ENCODE measurements around the gene FOXRED2.

FOXRED2 gene

GRCh38 chr22:36514766-36515165 lies 7.9 kb upstream of the FOXRED2 start:
- Histone ChIP-seq H3K4ac (ENCODE audit: low read depth in 1 of 2, low read length in 2 of 2) (no peak overlapping the region), H3K23ac (ENCODE audit: low read length in 2 of 2) (no peak overlapping the region), H3K14ac (ENCODE audit: low read length in 2 of 2) (no peak overlapping the region), H3K18ac (ENCODE audit: low read depth in 1 of 2, low read length in 2 of 2) (no peak overlapping the region), H3K79me1 (replicated peaks; ENCODE audit: low read length, poor library complexity, severe bottlenecking) (peaks cover 40% of the 10 kb centered on the region), H3K27ac (ENCODE audit: low read length, poor library complexity, severe bottlenecking) (no peak overlapping the region), H3K27me3 (ENCODE audit: control insufficient read depth in 1 of 2, insufficient read depth in 1 of 2, low read length in 2 of 2) (no peaks in the 10 kb centered on the region), H3K4me3 (ENCODE audit: insufficient read depth in 1 of 2, low read depth in 1 of 2, low read length in 2 of 2) (no peak overlapping the region), H2BK12ac (ENCODE audit: low read length in 2 of 2) (no peak overlapping the region), H4K8ac (ENCODE audit: low read length) (no peak overlapping the region), H3K4me1 (ENCODE audit: control insufficient read depth, insufficient read depth, low read depth, low read length) (peaks cover 2% of the 10 kb centered on the region), H2BK15ac (ENCODE audit: low read depth, poor library complexity, severe bottlenecking) (no peak overlapping the region), H3K36me3 (ENCODE audit: control insufficient read depth in 1 of 2, insufficient read depth in 2 of 2, low read depth in 1 of 2, low read length in 2 of 2) (peaks cover 87 to 95% of the 10 kb centered on the region in 2 experiments), H3K9ac (ENCODE audit: low read length) (no peak overlapping the region), H2AK5ac (ENCODE audit: low read length, severe bottlenecking) (no peak overlapping the region), H2AFZ (ENCODE audit: low read depth, low read length) (no peak overlapping the region), H3K9me3 (ENCODE audit: control insufficient read depth, low read length) (no peaks in the 10 kb centered on the region), H2BK5ac (ENCODE audit: low read depth, low read length, poor library complexity, severe bottlenecking) (no peak overlapping the region), H4K91ac (ENCODE audit: low read length) (no peak overlapping the region), H2BK120ac (ENCODE audit: low read depth, low read length) (no peak overlapping the region), H3K4me2 (ENCODE audit: low read length, poor library complexity, severe bottlenecking) (no peak overlapping the region)
- 100% methylated on average over 1 of the region's 1 CpG for WGBS
- DNase-seq: no peak

- Histone ChIP-seq H3K79me1 (replicated peaks; ENCODE audit: low read length, poor library complexity, severe bottlenecking) (peaks cover 26% of the 10 kb centered on the region), H3K4ac (ENCODE audit: low read depth in 1 of 2, low read length in 2 of 2) (no peak overlapping the region), H2AK5ac (ENCODE audit: low read length, severe bottlenecking) (no peak overlapping the region), H3K4me1 (ENCODE audit: control insufficient read depth, insufficient read depth, low read depth, low read length) (peaks cover 2% of the 10 kb centered on the region), H3K18ac (ENCODE audit: low read depth in 1 of 2, low read length in 2 of 2) (no peak overlapping the region), H3K4me2 (ENCODE audit: low read length, poor library complexity, severe bottlenecking) (no peak overlapping the region), H3K27me3 (ENCODE audit: control insufficient read depth in 1 of 2, insufficient read depth in 1 of 2, low read length in 2 of 2) (no peaks in the 10 kb centered on the region), H2AFZ (ENCODE audit: low read depth, low read length) (no peak overlapping the region), H4K8ac (ENCODE audit: low read length) (no peak overlapping the region), H3K36me3 (ENCODE audit: control insufficient read depth in 1 of 2, insufficient read depth in 2 of 2, low read depth in 1 of 2, low read length in 2 of 2) (peaks cover 75 to 79% of the 10 kb centered on the region in 2 experiments), H2BK15ac (ENCODE audit: low read depth, poor library complexity, severe bottlenecking) (no peak overlapping the region), H3K27ac (ENCODE audit: low read length, poor library complexity, severe bottlenecking) (no peak overlapping the region), H2BK12ac (ENCODE audit: low read length in 2 of 2) (no peak overlapping the region), H4K91ac (ENCODE audit: low read length) (no peak overlapping the region), H3K9me3 (ENCODE audit: control insufficient read depth, low read length) (no peaks in the 10 kb centered on the region), H3K23ac (ENCODE audit: low read length in 2 of 2) (no peak overlapping the region), H2BK5ac (ENCODE audit: low read depth, low read length, poor library complexity, severe bottlenecking) (no peak overlapping the region), H3K9ac (ENCODE audit: low read length) (no peak overlapping the region), H2BK120ac (ENCODE audit: low read depth, low read length) (no peak overlapping the region), H3K4me3 (ENCODE audit: insufficient read depth in 1 of 2, low read depth in 1 of 2, low read length in 2 of 2) (no peak overlapping the region), H3K14ac (ENCODE audit: low read length in 2 of 2) (no peak overlapping the region)
- 94% methylated on average over 3 of the region's 4 CpGs for WGBS
- DNase-seq: no peak
These were observed 6.2 kb upstream of the FOXRED2 start for GRCh38 chr22:36512991-36513390.

GRCh38 chr22:36512333-36512732 lies 5.5 kb upstream of the FOXRED2 start:
- no peaks in the 10 kb centered on the region for H3K27me3 ChIP-seq (ENCODE audit: control insufficient read depth in 1 of 2, insufficient read depth in 1 of 2, low read length in 2 of 2)
- no peak for DNase-seq
- H2AFZ ChIP-seq (ENCODE audit: low read depth, low read length): no peak overlapping the region
- H3K9ac ChIP-seq (ENCODE audit: low read length): no peak overlapping the region
- no peak overlapping the region for H3K4me3 ChIP-seq (ENCODE audit: insufficient read depth in 1 of 2, low read depth in 1 of 2, low read length in 2 of 2)
- no peak overlapping the region for H3K18ac ChIP-seq (ENCODE audit: low read depth in 1 of 2, low read length in 2 of 2)
- no peak overlapping the region for H4K91ac ChIP-seq (ENCODE audit: low read length)
- H3K4ac ChIP-seq (ENCODE audit: low read depth in 1 of 2, low read length in 2 of 2): no peak overlapping the region
- H3K36me3 ChIP-seq (ENCODE audit: control insufficient read depth in 1 of 2, insufficient read depth in 2 of 2, low read depth in 1 of 2, low read length in 2 of 2): peaks cover 68 to 72% of the 10 kb centered on the region in 2 experiments
- no peak overlapping the region for H2AK5ac ChIP-seq (ENCODE audit: low read length, severe bottlenecking)
- H3K14ac ChIP-seq (ENCODE audit: low read length in 2 of 2): no peak overlapping the region
- H3K23ac ChIP-seq (ENCODE audit: low read length in 2 of 2): no peak overlapping the region
- H2BK12ac ChIP-seq (ENCODE audit: low read length in 2 of 2): no peak overlapping the region
- no peak overlapping the region for H2BK120ac ChIP-seq (ENCODE audit: low read depth, low read length)
- peaks cover 2% of the 10 kb centered on the region for H3K4me1 ChIP-seq (ENCODE audit: control insufficient read depth, insufficient read depth, low read depth, low read length)
- H3K79me1 ChIP-seq (replicated peaks; ENCODE audit: low read length, poor library complexity, severe bottlenecking): peaks cover 26% of the 10 kb centered on the region
- 98% methylated on average over 8 of the region's 8 CpGs for WGBS
- H3K4me2 ChIP-seq (ENCODE audit: low read length, poor library complexity, severe bottlenecking): no peak overlapping the region
- no peak overlapping the region for H3K27ac ChIP-seq (ENCODE audit: low read length, poor library complexity, severe bottlenecking)
- no peak overlapping the region for H2BK15ac ChIP-seq (ENCODE audit: low read depth, poor library complexity, severe bottlenecking)
- no peaks in the 10 kb centered on the region for H3K9me3 ChIP-seq (ENCODE audit: control insufficient read depth, low read length)
- no peak overlapping the region for H4K8ac ChIP-seq (ENCODE audit: low read length)
- H2BK5ac ChIP-seq (ENCODE audit: low read depth, low read length, poor library complexity, severe bottlenecking): no peak overlapping the region

- H2BK12ac ChIP-seq (ENCODE audit: low read length in 2 of 2): no peak overlapping the region
- H2BK120ac ChIP-seq (ENCODE audit: low read depth, low read length): no peak overlapping the region
- H2BK15ac ChIP-seq (ENCODE audit: low read depth, poor library complexity, severe bottlenecking): no peak overlapping the region
- peak; percentile 72 for DNase-seq
- no peak overlapping the region for H3K9ac ChIP-seq (ENCODE audit: low read length)
- no peak overlapping the region for H4K8ac ChIP-seq (ENCODE audit: low read length)
- no peak overlapping the region for H3K23ac ChIP-seq (ENCODE audit: low read length in 2 of 2)
- no peak overlapping the region for H3K27ac ChIP-seq (ENCODE audit: low read length, poor library complexity, severe bottlenecking)
- no peak overlapping the region for H2BK5ac ChIP-seq (ENCODE audit: low read depth, low read length, poor library complexity, severe bottlenecking)
- peaks cover 58 to 61% of the 10 kb centered on the region in 2 experiments for H3K36me3 ChIP-seq (ENCODE audit: control insufficient read depth in 1 of 2, insufficient read depth in 2 of 2, low read depth in 1 of 2, low read length in 2 of 2)
- no peaks in the 10 kb centered on the region for H3K9me3 ChIP-seq (ENCODE audit: control insufficient read depth, low read length)
- H3K14ac ChIP-seq (ENCODE audit: low read length in 2 of 2): no peak overlapping the region
- peaks cover 12% of the 10 kb centered on the region for H3K4me1 ChIP-seq (ENCODE audit: control insufficient read depth, insufficient read depth, low read depth, low read length)
- no peak overlapping the region for H3K4ac ChIP-seq (ENCODE audit: low read depth in 1 of 2, low read length in 2 of 2)
- no peaks in the 10 kb centered on the region for H3K27me3 ChIP-seq (ENCODE audit: control insufficient read depth in 1 of 2, insufficient read depth in 1 of 2, low read length in 2 of 2)
- no peak overlapping the region for H3K4me3 ChIP-seq (ENCODE audit: insufficient read depth in 1 of 2, low read depth in 1 of 2, low read length in 2 of 2)
- H3K4me2 ChIP-seq (ENCODE audit: low read length, poor library complexity, severe bottlenecking): no peak overlapping the region
- peaks cover 17% of the 10 kb centered on the region for H3K79me1 ChIP-seq (replicated peaks; ENCODE audit: low read length, poor library complexity, severe bottlenecking)
- 72% methylated on average over 17 of the region's 17 CpGs for WGBS
- H4K91ac ChIP-seq (ENCODE audit: low read length): no peak overlapping the region
- H2AK5ac ChIP-seq (ENCODE audit: low read length, severe bottlenecking): no peak overlapping the region
- H2AFZ ChIP-seq (ENCODE audit: low read depth, low read length): no peak overlapping the region
- no peak overlapping the region for H3K18ac ChIP-seq (ENCODE audit: low read depth in 1 of 2, low read length in 2 of 2)
These were observed 4.4 kb upstream of the FOXRED2 start for GRCh38 chr22:36510966-36511881.

Data from mesenchymal stem cell (in vitro differentiated cells and primary cell).